ENCODE data around the gene BICC1.

BICC1 gene

DNA sequence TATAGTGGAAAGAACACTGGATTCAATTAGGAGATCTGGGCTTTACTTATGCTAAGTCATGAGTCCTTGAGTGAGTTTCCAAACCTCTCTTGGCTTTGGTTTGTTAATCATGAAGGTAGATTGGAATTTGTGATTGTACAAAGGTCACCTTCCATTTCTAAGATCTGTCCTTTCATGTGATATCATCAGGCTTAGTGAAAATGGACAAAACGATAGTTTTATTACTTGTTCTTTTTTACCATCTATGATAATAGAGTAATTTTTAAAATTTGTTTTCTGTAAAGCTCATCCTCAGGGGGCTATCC is 309.0 kb downstream of the BICC1 start:
- in situ Hi-C loops (cut with MboI; ENCODE audit: low pct_unique_long_range_greater_than_20kb, low sequenced_read_pairs): no loop called here
- no peak for DNase-seq

DNA sequence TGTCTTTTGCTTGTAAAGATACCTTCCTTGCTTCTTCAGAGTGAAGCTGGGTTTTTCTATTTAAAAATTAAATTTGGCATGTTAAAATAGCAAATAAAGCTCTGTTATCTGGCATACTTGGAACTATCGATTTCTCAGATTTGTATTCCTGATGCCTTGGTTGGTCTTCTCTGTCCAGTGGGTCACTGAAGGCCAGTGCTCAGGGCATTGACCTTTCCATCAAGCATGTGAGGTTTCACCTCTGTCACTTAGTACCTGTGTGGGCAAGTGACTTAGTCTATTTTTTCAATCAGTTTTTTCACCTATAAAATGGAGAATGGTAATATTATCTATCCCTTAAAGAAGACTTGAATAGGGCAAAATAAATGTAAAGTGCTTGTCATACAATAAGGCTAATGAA is 311.3 kb downstream of the BICC1 start:
- in situ Hi-C loops (cut with MboI; ENCODE audit: low pct_unique_long_range_greater_than_20kb, low sequenced_read_pairs): no loop called here
- no peak for DNase-seq

DNA sequence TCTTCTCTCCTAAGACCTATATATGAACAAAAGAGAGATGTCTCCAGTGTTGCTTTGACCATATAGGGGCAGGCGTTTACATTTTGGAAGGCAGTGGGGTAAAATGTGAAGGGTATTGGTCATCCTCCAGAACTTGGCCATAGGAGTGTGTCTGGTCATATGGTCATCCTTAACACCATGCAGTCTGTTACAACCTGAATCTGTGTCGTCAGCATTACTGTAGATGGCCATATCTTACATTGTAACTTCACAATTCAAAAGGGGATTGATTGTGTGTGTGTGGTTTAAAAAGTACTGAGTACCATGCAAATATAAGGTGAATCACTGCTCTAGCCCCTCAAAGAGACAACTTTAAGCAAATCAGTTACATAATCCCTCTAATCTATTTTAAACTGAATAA is 311.7 kb downstream of the BICC1 start:
- DNase-seq: no peak
- in situ Hi-C loops (cut with MboI; ENCODE audit: low pct_unique_long_range_greater_than_20kb, low sequenced_read_pairs): no loop called here

DNA sequence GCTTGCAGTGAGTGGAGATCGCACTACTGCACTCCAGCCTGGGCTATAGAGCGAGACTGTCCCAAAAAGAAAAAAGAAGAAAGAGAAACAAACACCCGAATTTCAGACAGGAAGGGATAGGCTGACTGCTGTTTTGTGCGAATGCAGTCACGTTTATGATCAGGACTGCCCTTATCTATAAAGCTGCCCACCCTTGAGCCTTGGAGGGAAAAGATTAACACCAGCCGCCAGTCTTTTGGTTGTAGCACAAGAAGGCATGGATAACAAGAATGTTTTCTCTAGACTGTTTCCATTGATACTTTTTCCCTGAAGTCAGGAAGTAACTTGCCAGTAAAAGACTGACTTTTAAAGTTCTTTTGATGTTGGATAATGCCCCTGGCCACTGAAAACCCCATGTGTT is 314.0 kb downstream of the BICC1 start:
- in situ Hi-C loops (cut with MboI; ENCODE audit: low pct_unique_long_range_greater_than_20kb, low sequenced_read_pairs): no loop called here
- DNase-seq: no peak

DNA sequence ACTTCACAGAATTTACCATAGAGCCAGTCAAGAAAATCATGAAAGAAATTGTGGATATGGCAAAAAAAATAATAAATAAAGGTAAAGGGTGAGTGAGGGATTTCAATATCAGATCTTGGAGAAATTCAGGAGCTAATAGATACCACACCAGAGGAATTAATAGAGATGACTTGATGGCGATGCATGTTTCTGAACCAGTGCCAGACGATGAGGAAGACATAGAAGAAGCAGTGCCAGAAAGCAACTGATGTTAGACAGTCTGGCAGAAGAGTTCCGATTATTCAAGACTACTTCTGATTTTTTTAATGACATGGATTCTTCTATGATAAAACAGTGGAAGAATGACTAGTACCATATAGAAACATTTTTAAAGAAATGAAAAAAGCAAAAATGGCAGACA is 314.7 kb downstream of the BICC1 start:
- in situ Hi-C loops (cut with MboI; ENCODE audit: low pct_unique_long_range_greater_than_20kb, low sequenced_read_pairs): no loop called here
- no peak for DNase-seq

DNA sequence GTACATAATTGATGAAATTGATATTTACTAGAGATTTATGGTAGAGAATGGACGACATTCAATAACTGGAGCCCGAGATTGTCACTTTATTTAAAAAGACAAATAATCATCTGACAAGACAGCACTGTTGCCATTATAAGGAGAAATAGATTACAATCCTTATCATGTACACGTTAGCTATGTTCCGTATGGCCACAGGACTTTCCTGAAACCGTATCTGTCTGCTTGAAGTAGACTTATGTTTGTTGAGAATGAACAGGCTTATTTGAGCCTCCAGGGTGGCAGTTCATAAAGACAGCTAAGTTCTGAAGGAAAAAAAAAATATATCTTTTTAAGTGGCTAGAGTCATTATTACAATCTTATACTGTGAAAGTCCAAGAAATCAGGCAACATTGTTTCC is 317.2 kb downstream of the BICC1 start:
- DNase-seq: no peak

DNA sequence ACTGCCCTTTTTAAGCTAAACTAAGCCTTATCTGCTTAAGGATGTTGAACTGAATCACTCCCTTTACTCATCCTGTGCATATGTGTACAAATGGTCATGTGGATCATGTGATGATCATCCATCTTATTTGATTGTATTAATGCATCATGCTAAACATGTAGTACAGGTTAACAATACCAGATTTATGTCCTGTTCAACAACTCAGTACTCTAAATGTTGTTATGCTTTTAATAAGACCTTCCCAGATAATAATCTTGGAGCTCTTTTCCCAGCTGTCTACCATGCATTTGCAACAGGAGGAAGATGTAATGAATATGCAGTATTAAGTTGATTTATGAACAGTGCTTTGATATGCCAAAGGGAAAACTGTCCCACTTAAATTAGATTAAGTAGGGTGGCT is 318.0 kb downstream of the BICC1 start:
- no peak for DNase-seq
- in situ Hi-C loops (cut with MboI; ENCODE audit: low pct_unique_long_range_greater_than_20kb, low sequenced_read_pairs): no loop called here

More for the DNA sequence above, 317.2 kb downstream of the BICC1 start:
- in situ Hi-C loops (cut with MboI; ENCODE audit: low pct_unique_long_range_greater_than_20kb, low sequenced_read_pairs): no loop called here

DNA sequence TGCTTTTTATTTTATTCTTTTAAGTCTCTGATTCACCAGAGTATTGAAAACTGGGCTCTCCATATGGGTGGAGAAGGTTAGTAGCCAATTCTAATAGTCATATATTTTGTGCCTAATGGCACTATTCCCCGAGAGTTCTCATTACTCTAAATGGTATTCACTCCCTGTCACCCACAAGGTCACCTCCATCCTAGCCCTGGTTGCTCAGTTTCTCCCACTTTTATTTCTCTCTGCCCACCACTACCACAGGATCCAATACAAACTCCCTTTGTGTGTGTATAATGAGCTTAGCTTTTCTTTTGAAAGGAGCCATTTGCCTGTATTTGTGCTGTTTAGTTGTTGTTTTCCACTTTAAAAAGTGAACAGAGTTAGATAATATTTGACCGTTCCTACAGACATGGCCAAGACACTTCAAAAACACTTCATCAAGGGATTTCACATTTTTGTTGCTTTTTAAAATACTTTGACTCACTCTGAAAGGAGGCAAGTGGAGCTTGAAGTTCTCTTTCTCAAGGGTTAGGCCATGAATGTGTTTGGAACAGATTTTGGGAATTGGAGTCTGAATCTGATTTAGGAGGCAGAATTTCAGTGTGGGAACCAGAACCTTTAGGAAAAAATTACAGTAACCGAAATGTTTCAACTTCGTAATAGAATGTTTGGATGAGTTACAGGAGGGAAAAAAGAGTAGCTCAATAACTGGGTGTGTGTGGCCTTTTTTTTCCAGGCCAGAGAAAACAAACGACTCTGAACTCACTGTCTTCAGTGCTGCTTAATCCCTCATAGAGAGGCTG is 321.3 kb downstream of the BICC1 start:
- in situ Hi-C loops (cut with MboI; ENCODE audit: low pct_unique_long_range_greater_than_20kb, low sequenced_read_pairs): no loop called here
- DNase-seq: no peak

DNA sequence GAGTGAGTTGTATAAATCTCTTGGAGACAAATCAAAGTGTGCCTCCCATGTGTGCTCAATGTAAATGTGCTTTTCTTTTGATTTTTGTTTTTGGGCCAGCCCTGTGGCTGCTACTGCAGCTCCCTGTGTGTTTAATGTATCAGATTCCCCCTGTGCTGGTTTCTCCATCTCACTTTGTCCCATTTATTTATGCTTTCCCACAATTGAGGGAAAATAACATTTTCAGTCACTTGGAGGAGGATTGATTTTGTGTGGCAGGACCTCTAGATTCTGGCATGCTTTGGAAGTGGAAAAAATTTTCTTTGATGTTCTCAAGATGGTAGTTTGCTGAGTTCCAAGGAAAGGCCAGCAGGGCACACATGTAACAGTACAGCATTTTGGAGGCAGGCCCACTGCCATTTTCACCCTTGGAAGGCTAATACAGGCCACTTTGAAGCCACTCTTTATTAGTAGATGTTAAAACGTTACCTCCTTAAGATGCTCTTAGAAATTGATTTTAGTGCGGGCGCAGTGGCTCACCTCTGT is 323.6 kb downstream of the BICC1 start:
- in situ Hi-C loops (cut with MboI; ENCODE audit: low pct_unique_long_range_greater_than_20kb, low sequenced_read_pairs): no loop called here
- DNase-seq: no peak

DNA sequence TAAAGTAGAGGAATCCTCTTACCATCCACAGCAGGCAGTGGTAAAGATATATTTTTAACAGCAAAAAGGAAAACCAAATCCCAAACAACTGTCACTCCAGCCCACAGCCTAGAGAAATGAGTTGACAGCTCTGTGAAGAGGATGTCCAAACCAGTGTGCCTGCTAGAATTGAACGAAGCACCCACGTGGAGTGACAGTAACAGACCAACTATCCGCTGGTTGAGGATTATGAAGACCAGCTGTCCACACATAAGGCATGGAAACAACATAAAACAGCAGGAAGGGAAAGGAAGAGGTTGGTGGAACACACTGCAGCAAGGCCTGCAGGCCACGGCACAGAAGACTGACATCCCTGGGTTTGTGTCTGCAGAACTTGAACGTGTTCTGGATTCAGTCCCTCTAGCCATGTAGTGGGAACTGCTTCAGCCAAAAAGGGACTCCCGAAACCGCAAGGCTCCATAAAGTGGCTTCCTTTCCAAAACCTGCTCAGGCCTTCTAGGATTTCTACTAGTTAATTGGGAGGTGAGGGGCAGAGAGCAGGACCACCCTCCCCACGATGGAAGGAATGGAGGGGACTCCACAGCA is 324.4 kb downstream of the BICC1 start:
- in situ Hi-C loops (cut with MboI; ENCODE audit: low pct_unique_long_range_greater_than_20kb, low sequenced_read_pairs): no loop called here
- DNase-seq: no peak

DNA sequence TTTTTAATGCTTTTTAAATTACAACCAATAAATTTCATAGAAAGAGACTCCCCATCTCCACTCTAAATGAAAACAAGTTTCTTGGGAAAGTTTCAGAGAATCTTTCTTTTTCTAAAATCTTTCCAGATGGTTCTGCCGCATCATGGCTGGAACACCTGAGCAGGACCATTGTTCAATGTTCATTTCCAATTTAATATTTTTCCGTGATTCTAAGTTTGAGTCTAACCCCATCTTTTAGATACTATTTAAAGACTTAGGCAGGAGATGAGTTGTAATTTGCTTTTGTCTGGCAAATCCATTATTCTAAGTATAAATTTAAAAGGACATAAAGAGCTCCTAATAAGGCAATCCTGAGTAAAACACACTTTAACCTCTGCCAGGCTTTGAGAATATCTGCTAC is 325.2 kb downstream of the BICC1 start:
- DNase-seq: no peak
- in situ Hi-C loops (cut with MboI; ENCODE audit: low pct_unique_long_range_greater_than_20kb, low sequenced_read_pairs): no loop called here

DNA sequence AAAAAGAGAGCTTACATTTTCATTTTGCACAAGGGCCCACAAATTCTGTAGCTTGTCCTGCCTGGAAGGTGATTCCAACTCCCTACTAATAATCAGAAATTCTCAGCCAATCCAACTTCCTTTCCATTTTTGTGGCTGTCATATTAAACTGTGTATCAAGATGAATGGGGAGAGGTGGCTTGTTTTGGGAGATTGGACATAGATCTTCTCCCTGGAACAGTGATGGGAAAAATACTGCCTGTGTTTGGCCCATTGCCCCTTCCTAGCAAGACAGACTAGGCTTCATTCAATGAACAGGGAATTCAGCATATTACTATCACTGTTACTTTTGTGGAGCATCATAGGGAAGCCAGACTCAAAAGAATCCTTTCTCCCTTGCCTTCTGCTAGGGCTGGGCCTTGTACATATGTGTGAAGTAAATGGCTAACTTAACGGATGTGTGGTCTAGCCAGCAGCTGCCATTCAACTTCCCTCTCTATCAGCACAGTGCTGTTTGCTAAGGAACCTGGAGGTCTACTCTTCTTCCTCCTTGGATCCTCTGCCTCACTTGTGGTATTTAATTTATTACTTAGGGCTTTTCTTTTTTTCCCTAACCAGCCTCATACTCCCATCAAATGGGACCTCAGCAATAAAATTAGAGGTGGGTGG is 326.0 kb downstream of the BICC1 start:
- in situ Hi-C loops (cut with MboI; ENCODE audit: low pct_unique_long_range_greater_than_20kb, low sequenced_read_pairs): no loop called here

DNA sequence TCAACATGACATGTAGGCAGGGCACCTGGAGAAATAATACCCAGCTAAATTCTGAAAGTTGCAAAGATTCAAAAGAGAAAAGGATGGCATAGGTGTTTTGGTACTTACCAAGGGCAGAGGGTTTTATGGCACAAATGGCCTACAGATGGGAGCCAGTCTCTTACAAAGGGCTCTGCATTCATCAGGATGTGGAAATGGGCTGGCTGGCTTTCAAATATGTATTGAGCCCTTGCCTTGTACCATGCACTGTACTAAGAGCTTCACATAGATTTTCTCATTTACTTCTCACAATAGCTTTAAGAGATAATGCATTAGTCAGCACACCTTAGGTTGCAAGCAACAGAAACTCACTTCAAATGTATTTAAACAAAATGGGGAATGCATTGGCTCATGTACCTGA is 327.1 kb downstream of the BICC1 start:
- no peak for DNase-seq
- in situ Hi-C loops (cut with MboI; ENCODE audit: low pct_unique_long_range_greater_than_20kb, low sequenced_read_pairs): no loop called here

More for the DNA sequence above, 326.0 kb downstream of the BICC1 start:
- DNase-seq: peak; percentile 36

DNA sequence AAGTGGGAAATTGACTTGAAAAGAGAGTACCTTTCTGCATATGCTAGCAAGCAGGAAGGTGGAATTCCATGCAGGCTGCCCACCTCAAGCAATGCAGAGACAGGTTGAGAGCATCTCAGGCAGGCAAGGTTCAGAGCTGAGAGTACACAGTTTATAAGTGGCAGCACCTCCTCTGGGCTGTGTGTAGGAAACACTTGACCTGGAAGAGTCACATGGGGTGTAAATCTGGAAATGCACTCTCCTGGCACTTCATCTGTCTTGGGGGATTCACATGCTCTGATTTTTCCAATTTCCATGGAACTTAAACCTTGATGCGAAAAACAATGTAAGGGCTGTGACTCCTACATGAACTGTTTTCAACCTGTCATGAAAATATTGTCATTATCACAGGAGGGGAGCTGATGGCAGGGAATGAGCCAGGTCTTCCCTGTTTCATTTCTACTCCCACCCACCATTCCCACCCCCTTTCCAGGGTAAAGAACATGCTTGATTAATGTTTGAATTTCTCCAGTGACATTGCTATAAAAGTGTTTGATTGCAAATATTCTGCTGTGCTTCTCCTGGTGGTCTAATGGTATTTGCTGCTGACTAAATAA is 328.3 kb downstream of the BICC1 start:
- in situ Hi-C loops (cut with MboI; ENCODE audit: low pct_unique_long_range_greater_than_20kb, low sequenced_read_pairs): no loop called here
- DNase-seq: no peak

DNA sequence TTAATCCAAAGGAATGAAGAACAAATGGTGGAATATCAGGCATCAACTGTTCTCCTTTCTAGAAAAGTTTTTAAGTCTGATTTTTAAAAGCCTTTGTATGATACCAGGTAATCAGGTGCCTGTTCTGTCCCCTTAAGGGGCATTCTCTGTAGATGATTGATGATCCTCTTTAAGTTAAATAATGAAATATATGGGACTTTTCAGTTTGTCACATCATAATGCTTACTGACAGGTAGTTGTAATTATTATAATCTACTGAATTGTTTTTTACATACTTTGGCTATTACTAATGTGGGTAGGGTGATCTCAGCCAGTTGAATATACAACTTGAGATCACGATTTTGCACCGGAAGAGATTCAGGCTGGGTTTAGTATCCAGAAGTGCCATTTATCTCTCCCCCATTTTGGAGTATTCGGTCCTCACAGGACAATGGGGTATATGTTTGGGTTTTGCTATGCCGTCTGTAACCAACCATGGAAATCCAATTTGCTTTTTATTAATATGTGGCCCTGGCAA is 330.2 kb downstream of the BICC1 start:
- no peak for DNase-seq
- in situ Hi-C loops (cut with MboI; ENCODE audit: low pct_unique_long_range_greater_than_20kb, low sequenced_read_pairs): no loop called here

DNA sequence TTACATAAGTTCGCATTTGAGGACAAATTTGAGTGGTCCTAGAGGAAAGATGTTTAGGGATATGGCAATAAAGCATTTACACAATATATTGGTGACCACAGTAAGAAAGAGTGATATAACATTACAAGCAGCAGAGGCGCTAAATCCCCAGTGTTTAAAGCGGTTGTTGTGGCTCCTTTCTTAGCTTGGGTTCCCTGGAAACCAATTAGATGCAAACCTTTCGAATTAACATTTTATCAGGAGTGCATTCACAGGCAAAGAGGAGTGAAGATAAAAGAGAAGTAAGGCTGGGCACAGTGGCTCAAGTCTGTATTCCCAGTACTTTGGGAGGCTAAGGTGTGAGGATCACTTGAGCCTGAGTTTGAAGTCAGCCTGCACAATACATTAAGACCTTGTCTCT is 331.1 kb downstream of the BICC1 start:
- in situ Hi-C loops (cut with MboI; ENCODE audit: low pct_unique_long_range_greater_than_20kb, low sequenced_read_pairs): no loop called here
- no peak for DNase-seq

DNA sequence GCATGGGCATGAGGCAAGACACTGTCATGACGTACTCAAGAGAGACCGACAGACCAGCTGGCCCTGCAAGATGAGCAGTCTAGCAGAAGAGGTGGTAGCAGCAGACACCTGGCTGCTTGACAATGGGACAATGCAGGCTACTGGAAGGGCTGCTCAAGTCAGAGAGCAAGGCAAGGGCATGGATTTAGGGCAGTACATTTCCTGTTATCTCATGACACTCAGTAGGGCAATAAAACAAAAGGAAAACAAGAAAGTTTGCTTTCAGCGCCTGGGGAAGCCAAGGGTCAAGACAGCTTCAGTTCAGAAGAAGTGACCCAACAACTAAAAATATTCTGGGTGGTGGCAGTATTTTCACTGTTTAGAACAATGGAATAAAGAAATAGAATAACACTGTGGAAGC is 332.0 kb downstream of the BICC1 start:
- DNase-seq: no peak

DNA sequence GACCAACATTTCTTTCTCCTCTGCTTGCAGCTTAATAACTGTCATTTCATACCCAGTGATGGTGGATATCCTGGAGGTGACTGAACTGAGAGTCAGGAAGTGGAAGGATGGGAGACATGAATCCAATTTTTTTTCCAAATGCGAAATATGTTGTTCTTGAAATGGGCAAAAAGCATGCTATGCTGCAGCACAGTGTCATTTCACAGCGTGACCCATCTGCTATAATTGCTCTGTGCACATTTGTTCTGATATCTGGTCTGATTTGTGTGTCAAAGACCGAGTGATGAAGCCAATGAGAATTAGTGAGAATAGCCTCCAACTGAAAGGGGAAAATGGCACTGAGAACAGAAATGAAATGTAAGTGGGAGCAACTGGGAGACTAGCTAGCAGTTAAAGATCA is 334.2 kb downstream of the BICC1 start:
- no peak for DNase-seq
- in situ Hi-C loops (cut with MboI; ENCODE audit: low pct_unique_long_range_greater_than_20kb, low sequenced_read_pairs): no loop called here

More for the DNA sequence above, 332.0 kb downstream of the BICC1 start:
- in situ Hi-C loops (cut with MboI; ENCODE audit: low pct_unique_long_range_greater_than_20kb, low sequenced_read_pairs): no loop called here

DNA sequence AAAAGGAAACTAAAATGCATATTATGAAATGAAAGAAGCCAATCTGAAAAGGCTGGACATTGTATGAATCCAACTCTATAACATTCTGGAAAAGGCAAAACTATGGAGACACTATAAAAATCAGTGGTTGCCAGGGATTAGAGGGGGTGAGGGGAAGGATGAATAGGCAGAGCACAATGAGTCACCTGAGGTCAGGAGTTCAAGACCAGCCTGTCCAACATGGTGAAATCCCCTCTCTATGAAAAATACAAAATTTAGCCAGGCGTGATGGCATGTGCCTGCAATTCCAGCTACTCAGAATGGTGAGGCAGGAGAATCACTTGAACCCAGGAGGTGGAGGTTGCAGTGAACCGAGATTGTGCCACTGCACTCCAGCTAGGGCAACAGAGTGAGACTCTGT is 338.9 kb downstream of the BICC1 start:
- no peak for DNase-seq
- in situ Hi-C loops (cut with MboI; ENCODE audit: low pct_unique_long_range_greater_than_20kb, low sequenced_read_pairs): no loop called here

DNA sequence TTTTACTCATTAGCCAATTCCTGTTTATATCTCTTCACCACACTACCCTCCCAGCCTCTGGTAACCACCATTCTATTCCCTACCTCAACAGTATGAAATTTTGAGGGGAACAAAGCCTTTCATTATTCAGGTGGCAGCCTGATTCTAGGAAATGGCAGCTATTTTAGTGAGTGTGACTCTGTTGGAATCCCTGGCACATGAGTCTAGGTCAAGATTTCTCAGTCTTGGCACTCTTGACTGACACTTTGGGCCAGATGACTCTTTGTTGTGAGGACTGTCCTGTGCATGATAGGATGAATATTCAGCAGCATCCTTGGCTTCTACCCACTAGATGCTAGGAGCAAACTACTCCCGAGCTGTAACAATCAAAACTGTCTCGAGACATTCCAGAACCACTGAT is 341.0 kb downstream of the BICC1 start:
- in situ Hi-C loops (cut with MboI; ENCODE audit: low pct_unique_long_range_greater_than_20kb, low sequenced_read_pairs): no loop called here

More for the DNA sequence above, 341.0 kb downstream of the BICC1 start:
- no peak for DNase-seq
